C4-2B (cell line): ENCODE results near the gene ANKRD50.

Source experiments
- ZFX ChIP-seq: fragments of 450-650 bp; IDR thresholded peaks from 2 replicates; pipeline ENCODE4 v1.6.1; 2017
- TF ChIP-seq, protein P1 (sequence below): fragments of 450-650 bp; conservative IDR thresholded peaks from 2 replicates; pipeline ENCODE4 v1.5.1; 2017; ENCODE audit warnings: mild to moderate bottlenecking

DNA sequence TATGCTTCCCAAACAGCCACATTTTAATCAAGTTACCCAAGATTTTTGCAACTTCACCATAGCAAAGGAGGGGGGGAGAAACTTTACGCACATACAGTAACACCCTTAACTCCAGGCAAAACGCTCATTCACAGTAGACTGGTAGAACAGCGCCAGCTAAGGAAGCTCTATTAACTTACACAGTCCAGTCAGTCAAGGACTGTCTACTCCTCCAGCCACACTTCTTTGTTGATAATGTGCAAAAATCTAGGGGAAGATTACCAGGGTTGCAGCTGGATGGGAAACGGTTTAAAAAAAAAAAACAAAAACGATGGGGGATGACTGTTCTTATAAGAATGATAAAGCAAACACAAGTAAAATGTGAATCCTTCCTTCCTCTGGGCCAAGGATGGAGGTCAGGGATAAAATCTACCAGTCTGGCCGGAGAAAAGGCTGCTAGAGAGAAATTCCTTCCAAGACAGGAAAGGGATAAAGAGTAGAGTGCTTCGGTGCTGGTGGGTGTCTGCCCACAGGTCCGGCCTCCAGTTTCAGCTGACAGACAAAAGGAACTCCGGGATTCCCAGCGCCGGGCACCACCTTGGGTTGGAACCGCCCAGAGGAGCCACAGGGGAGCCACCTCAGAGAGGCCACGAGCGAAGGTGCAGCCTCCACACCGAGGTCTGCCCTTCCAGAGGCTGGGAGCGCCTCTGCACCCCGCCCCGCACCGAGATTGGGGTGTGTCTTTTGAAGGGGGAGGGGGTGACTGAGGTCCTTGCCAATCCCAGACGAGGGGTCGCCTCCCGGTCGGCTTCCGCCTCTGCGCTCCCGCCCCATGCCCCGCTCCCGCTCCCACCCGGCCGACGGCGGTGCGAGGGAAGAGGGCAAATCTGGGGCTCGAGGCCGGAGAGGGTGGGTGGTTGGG is 811 bp downstream of the ANKRD50 start:
- TF ChIP-seq, protein P1, sequence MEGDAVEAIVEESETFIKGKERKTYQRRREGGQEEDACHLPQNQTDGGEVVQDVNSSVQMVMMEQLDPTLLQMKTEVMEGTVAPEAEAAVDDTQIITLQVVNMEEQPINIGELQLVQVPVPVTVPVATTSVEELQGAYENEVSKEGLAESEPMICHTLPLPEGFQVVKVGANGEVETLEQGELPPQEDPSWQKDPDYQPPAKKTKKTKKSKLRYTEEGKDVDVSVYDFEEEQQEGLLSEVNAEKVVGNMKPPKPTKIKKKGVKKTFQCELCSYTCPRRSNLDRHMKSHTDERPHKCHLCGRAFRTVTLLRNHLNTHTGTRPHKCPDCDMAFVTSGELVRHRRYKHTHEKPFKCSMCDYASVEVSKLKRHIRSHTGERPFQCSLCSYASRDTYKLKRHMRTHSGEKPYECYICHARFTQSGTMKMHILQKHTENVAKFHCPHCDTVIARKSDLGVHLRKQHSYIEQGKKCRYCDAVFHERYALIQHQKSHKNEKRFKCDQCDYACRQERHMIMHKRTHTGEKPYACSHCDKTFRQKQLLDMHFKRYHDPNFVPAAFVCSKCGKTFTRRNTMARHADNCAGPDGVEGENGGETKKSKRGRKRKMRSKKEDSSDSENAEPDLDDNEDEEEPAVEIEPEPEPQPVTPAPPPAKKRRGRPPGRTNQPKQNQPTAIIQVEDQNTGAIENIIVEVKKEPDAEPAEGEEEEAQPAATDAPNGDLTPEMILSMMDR = peak; percentile 16; the same call in 1 of the 2 replicates
- TF ChIP-seq ZFX = 0 out of 2 replicates have a peak, but pooled peaks have one; percentile 18
